SK-N-SH treated with all-trans-retinoic acid at 6 μM for 48 hours (cell line): ENCODE measurements around the gene AMHR2.

Source experiments
- ATAC-seq: fragments of 200-7000 bp; cut with Tn5 transposase; 3 replicates; pipeline ENCODE4 v1.9.1; 2020; ENCODE audit warnings: mild to moderate bottlenecking, moderate library complexity
- ARNTL ChIP-seq: fragments of 450-650 bp; formaldehyde crosslinking; IDR thresholded peaks from 2 replicates; pipeline ENCODE4 v1.5.0; 2020; ENCODE audit warnings: low read depth, mild to moderate bottlenecking, moderate library complexity, borderline replicate concordance
- BACH2 ChIP-seq: fragments of 250-450 bp; sonication (Bioruptor Pico); IDR thresholded peaks from 2 replicates; pipeline ENCODE4 v1.9.0; 2021; ENCODE audit warnings: mild to moderate bottlenecking, borderline replicate concordance
- CSDC2 ChIP-seq: fragments of 250-450 bp; sonication (Bioruptor Pico); IDR thresholded peaks from 2 replicates; pipeline ENCODE4 v1.5.0; 2020; ENCODE audit warnings: mild to moderate bottlenecking, moderate library complexity
- ESRRG ChIP-seq: fragments of 250-450 bp; sonication (Bioruptor Pico); IDR thresholded peaks from 2 replicates; pipeline ENCODE4 v1.6.1; 2021; ENCODE audit warnings: mild to moderate bottlenecking
- GLIS3 ChIP-seq: fragments of 250-450 bp; sonication (Bioruptor Pico); IDR thresholded peaks from 2 replicates; pipeline ENCODE4 v1.5.0; 2020; ENCODE audit warnings: mild to moderate bottlenecking, moderate library complexity
- ISL1 ChIP-seq: fragments of 250-450 bp; sonication (Bioruptor Pico); IDR thresholded peaks from 2 replicates; pipeline ENCODE4 v2.1.2; 2022; ENCODE audit warnings: mild to moderate bottlenecking, moderate library complexity
- OSR1 ChIP-seq: fragments of 250-450 bp; sonication (Bioruptor Pico); IDR thresholded peaks from 2 replicates; pipeline ENCODE4 v1.8.0; 2022; ENCODE audit warnings: moderate library complexity, mild to moderate bottlenecking, inconsistent platforms
- PPARA ChIP-seq: fragments of 250-450 bp; sonication (Bioruptor Pico); IDR thresholded peaks from 2 replicates; pipeline ENCODE4 v1.5.0; 2020; ENCODE audit warnings: mild to moderate bottlenecking, borderline replicate concordance
- SNAI2 ChIP-seq: fragments of 250-450 bp; sonication (Bioruptor Pico); IDR thresholded peaks from 2 replicates; pipeline ENCODE4 v1.5.0; 2020; ENCODE audit warnings: mild to moderate bottlenecking, moderate library complexity
- TOX ChIP-seq: fragments of 250-450 bp; sonication (Bioruptor Pico); IDR thresholded peaks from 2 replicates; pipeline ENCODE4 v1.8.0; 2021; ENCODE audit warnings: mild to moderate bottlenecking, moderate library complexity, borderline replicate concordance
- ZC3H10 ChIP-seq: fragments of 250-450 bp; sonication (Bioruptor Pico); IDR thresholded peaks from 2 replicates; pipeline ENCODE4 v1.5.1; 2021; ENCODE audit warnings: mild to moderate bottlenecking, moderate library complexity
- ZFP30 ChIP-seq: fragments of 450-650 bp; formaldehyde crosslinking; IDR thresholded peaks from 2 replicates; pipeline ENCODE4 v1.5.0; 2022; ENCODE audit warnings: mild to moderate bottlenecking, moderate library complexity
- ZNF565 ChIP-seq: fragments of 450-650 bp; formaldehyde crosslinking; conservative IDR thresholded peaks from 2 replicates; pipeline ENCODE4 v1.5.0; 2020; ENCODE audit warnings: low read depth, mild to moderate bottlenecking, moderate library complexity
- ZNF70 ChIP-seq: fragments of 450-650 bp; formaldehyde crosslinking; IDR thresholded peaks from 2 replicates; pipeline ENCODE4 v1.5.0; 2020; ENCODE audit warnings: mild to moderate bottlenecking, moderate library complexity
- ZNF8 ChIP-seq: fragments of 450-650 bp; formaldehyde crosslinking; IDR thresholded peaks from 2 replicates; pipeline ENCODE4 v1.5.0; 2020; ENCODE audit warnings: mild to moderate bottlenecking, moderate library complexity
- TF ChIP-seq, protein P1 (sequence below): fragments of 250-450 bp; sonication (Bioruptor Pico); IDR thresholded peaks from 2 replicates; pipeline ENCODE4 v1.8.0; 2020; ENCODE audit warnings: mild to moderate bottlenecking, moderate library complexity, borderline replicate concordance
- TF ChIP-seq, protein P2 (sequence below): fragments of 250-450 bp; sonication (Bioruptor Pico); IDR thresholded peaks from 2 replicates; pipeline ENCODE4 v1.5.1; 2021; ENCODE audit warnings: mild to moderate bottlenecking, moderate library complexity
- TF ChIP-seq, protein P3 (sequence below): fragments of 250-450 bp; sonication (Bioruptor Pico); IDR thresholded peaks from 2 replicates; pipeline ENCODE4 v1.5.0; 2020; ENCODE audit warnings: mild to moderate bottlenecking, moderate library complexity

The AMHR2 gene

DNA sequence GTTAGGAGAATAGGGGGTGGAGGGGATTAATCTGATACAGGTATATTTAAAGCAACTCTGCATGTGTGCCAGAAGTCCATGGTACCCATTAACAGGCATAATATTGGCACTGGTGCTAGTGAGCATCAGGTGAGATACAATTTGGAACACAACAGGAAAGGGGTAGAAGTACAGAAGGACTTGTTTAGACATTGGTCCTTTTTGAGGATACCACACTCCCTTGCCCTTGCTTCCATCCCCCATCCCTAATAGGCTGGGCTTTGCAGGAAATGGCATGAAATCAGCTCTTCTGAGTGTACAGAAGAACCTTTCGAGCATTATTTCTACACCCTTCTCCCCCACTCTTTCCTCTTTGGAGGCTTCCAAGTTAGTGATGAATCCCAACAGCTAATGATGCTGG is 44.6 kb downstream of the AMHR2 start:
- no peak for ATAC-seq
- no peak for TF ChIP-seq ZNF565
- TF ChIP-seq ZNF70 (CRISPR knock-in tag), result no peak
- no peak for TF ChIP-seq GLIS3
- TF ChIP-seq ARNTL (CRISPR knock-in tag), result no peak
- TF ChIP-seq, protein P1, sequence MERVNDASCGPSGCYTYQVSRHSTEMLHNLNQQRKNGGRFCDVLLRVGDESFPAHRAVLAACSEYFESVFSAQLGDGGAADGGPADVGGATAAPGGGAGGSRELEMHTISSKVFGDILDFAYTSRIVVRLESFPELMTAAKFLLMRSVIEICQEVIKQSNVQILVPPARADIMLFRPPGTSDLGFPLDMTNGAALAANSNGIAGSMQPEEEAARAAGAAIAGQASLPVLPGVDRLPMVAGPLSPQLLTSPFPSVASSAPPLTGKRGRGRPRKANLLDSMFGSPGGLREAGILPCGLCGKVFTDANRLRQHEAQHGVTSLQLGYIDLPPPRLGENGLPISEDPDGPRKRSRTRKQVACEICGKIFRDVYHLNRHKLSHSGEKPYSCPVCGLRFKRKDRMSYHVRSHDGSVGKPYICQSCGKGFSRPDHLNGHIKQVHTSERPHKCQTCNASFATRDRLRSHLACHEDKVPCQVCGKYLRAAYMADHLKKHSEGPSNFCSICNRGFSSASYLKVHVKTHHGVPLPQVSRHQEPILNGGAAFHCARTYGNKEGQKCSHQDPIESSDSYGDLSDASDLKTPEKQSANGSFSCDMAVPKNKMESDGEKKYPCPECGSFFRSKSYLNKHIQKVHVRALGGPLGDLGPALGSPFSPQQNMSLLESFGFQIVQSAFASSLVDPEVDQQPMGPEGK (CRISPR knock-in tag), result no peak
- no peak for TF ChIP-seq OSR1 (CRISPR knock-in tag)
- no peak for TF ChIP-seq TOX (CRISPR knock-in tag)
- TF ChIP-seq ZNF8 (CRISPR knock-in tag), result no peak
- no peak for TF ChIP-seq ESRRG (CRISPR knock-in tag)
- no peak for TF ChIP-seq ZFP30 (CRISPR knock-in tag)
- TF ChIP-seq CSDC2 (CRISPR knock-in tag), result no peak
- no peak for TF ChIP-seq PPARA (CRISPR knock-in tag)
- TF ChIP-seq, all 23 proteins: peak for 0

DNA sequence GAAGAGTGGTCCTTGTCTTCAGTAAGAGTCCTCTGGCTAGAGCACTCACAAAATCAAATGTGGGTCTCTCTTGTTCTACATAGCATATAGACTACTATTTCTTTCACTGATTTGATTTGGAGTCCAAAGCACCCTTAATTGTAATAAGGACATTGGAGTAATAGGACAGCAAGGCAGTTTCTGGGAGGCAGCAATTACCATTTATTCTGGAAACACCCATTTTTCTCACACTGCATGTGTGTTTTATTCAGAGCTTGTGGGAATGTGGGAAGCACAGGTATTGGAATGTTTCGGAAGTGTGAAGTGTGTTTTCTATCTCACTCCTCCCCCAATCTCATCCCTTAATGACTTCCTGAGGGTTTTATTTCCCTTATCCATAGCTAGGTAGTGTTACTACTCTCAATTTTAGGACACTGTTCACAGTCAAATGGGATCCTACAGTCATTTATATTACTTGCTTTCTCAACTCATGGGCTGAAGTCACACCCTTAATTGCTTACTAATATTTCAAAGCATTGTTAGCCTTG is 48.5 kb downstream of the AMHR2 start:
- no peak for TF ChIP-seq TOX (CRISPR knock-in tag)
- TF ChIP-seq, protein P2, sequence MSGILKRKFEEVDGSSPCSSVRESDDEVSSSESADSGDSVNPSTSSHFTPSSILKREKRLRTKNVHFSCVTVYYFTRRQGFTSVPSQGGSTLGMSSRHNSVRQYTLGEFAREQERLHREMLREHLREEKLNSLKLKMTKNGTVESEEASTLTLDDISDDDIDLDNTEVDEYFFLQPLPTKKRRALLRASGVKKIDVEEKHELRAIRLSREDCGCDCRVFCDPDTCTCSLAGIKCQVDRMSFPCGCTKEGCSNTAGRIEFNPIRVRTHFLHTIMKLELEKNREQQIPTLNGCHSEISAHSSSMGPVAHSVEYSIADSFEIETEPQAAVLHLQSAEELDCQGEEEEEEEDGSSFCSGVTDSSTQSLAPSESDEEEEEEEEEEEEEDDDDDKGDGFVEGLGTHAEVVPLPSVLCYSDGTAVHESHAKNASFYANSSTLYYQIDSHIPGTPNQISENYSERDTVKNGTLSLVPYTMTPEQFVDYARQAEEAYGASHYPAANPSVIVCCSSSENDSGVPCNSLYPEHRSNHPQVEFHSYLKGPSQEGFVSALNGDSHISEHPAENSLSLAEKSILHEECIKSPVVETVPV, result no peak
- TF ChIP-seq ZNF8 (CRISPR knock-in tag), result no peak
- no peak for TF ChIP-seq SNAI2 (CRISPR knock-in tag)
- no peak for ATAC-seq

DNA sequence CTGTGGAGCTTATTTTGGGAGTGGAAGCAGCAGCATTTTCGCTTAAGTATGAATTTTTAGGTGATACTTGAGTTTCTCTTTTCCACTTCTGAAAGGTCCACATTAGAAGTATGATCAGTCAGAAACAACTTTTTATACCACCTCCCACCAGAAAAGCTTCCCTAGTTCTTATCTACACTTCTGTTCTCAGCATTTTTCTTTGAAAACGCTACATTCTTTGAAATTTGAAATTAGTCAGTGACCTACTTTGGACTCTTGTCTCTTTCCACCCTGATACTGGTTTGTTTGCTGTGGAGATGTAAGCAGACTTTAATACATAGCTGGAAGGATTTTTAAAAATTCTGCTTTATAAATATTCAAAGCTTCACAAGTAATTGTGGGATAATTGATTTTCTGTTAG is 50.4 kb downstream of the AMHR2 start:
- ATAC-seq, result no peak
- no peak for TF ChIP-seq OSR1 (CRISPR knock-in tag)

DNA sequence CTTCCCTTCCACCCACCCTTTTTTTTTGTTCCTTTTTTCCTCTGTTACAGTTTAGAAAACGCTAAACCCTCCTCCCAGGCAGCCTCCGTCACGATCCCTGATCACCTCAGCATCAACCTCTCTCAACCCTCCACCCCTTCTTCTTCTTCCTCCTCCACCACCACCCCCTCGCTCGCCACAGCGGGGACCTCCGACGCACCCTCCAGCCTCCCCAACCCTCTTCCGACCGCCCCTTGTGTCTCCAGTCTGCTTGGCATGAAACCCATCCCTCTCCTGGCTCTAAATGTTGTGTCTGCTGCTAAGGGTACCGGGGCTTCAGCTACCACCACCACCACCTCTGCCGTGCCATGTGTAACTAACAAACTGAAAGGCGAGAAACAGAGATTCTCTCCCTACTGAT is 51.2 kb downstream of the AMHR2 start:
- no peak for ATAC-seq
- TF ChIP-seq, protein P1 (CRISPR knock-in tag), result no peak
- TF ChIP-seq ZNF565, result no peak
- TF ChIP-seq PPARA (CRISPR knock-in tag), result no peak
- TF ChIP-seq BACH2 (CRISPR knock-in tag), result no peak
- TF ChIP-seq ZC3H10 (CRISPR knock-in tag), result no peak
- TF ChIP-seq ISL1, result no peak
- TF ChIP-seq, protein P3, sequence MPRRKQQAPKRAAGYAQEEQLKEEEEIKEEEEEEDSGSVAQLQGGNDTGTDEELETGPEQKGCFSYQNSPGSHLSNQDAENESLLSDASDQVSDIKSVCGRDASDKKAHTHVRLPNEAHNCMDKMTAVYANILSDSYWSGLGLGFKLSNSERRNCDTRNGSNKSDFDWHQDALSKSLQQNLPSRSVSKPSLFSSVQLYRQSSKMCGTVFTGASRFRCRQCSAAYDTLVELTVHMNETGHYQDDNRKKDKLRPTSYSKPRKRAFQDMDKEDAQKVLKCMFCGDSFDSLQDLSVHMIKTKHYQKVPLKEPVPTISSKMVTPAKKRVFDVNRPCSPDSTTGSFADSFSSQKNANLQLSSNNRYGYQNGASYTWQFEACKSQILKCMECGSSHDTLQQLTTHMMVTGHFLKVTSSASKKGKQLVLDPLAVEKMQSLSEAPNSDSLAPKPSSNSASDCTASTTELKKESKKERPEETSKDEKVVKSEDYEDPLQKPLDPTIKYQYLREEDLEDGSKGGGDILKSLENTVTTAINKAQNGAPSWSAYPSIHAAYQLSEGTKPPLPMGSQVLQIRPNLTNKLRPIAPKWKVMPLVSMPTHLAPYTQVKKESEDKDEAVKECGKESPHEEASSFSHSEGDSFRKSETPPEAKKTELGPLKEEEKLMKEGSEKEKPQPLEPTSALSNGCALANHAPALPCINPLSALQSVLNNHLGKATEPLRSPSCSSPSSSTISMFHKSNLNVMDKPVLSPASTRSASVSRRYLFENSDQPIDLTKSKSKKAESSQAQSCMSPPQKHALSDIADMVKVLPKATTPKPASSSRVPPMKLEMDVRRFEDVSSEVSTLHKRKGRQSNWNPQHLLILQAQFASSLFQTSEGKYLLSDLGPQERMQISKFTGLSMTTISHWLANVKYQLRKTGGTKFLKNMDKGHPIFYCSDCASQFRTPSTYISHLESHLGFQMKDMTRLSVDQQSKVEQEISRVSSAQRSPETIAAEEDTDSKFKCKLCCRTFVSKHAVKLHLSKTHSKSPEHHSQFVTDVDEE, result no peak
- TF ChIP-seq, all 23 proteins: peak for 0

DNA sequence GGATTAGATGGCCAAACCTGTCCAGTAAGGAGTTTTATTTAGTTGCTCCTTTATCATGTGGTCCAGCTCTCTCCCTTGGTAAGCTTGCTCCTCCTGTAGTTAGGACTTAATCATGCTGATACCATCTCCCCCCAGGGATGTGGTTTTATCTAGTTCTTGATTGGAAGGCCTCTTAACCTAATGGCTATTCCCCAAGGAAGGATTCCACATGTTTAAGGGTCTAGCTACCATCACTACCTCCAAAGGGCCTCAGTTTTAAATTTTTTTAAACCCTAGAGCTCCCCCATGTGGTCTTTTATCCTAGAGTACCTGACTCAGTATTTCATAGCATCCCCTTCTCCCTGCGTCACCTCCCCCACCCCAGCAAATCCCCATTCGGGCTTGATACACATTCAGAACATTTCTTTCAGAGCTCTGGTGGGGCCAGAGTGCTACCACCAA is 53.1 kb downstream of the AMHR2 start:
- peak; percentile 28 for ATAC-seq
- TF ChIP-seq ZNF70 (CRISPR knock-in tag), result no peak
- TF ChIP-seq, protein P3, result 0 out of 2 replicates have a peak, but pooled peaks have one; percentile 15
- TF ChIP-seq GLIS3, result 0 out of 2 replicates have a peak, but pooled peaks have one; percentile 50
- TF ChIP-seq ZFP30 (CRISPR knock-in tag), result no peak
